Measurements from ENCODE around the gene FGD6. TPM values are rescaled to one million over a fixed set of nuclear protein-coding genes. Genes with fewer than 3 reads are reported as not detected.
"Not testable (repeated sequence)": the region's sequence is repeated elsewhere in the genome, so short reads cannot be mapped to it uniquely, and the experiment has no call there.

The FGD6 gene
- total and polyA plus RNA-seq, 7 donors, result 4.2 to 56.6 (median 40.2) TPM

DNA sequence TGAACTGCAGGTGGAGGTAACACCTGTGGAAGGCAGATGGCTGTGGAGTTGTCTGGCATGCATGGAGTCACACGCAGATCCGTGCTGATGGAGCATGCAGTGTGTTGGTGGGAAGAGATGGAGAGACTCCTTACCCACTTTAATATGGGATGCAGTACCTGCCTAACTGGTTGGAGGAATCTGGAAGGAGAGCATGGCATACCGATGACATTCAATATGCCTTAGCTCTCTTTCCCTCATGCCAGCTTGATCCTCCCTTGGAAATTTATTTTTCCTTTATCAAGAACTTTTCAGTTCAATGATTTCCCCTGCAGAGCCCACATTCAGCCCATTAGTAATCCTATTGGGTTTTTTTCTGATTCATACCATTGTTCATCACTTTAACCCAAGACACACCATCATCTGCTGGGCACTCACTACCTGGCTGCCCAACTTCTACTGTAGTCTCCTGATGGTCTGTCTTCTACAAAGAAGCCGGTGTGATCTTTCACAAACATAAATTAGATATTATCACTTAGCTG lies 117.9 kb downstream of the FGD6 start:
- intact Hi-C loops (cut with DNase I), result no loop called here
- Histone ChIP-seq H3K4me3 (no peak overlapping the region), H3K9me3 (no peaks in the 10 kb centered on the region), H3K27me3 (no peaks in the 10 kb centered on the region), H3K4me1 (peaks cover 0 to 24% (median 15%) of the 10 kb centered on the region in 4 donors), H3K36me3 (peaks cover 0 to 36% (median 3%) of the 10 kb centered on the region in 4 donors), H3K27ac (no peak overlapping the region)
- no peak for DNase-seq
- WGBS, 2 donors, result 98 to 100% methylated on average over 4 of the region's 4 CpGs
- TF ChIP-seq EP300 (IDR thresholded peaks at IDR 0.05) (no peak), POLR2AphosphoS5 (IDR thresholded peaks at IDR 0.05) (no peak), POLR2A (IDR thresholded peaks at IDR 0.05) (no peak)
- TF ChIP-seq, protein P1, sequence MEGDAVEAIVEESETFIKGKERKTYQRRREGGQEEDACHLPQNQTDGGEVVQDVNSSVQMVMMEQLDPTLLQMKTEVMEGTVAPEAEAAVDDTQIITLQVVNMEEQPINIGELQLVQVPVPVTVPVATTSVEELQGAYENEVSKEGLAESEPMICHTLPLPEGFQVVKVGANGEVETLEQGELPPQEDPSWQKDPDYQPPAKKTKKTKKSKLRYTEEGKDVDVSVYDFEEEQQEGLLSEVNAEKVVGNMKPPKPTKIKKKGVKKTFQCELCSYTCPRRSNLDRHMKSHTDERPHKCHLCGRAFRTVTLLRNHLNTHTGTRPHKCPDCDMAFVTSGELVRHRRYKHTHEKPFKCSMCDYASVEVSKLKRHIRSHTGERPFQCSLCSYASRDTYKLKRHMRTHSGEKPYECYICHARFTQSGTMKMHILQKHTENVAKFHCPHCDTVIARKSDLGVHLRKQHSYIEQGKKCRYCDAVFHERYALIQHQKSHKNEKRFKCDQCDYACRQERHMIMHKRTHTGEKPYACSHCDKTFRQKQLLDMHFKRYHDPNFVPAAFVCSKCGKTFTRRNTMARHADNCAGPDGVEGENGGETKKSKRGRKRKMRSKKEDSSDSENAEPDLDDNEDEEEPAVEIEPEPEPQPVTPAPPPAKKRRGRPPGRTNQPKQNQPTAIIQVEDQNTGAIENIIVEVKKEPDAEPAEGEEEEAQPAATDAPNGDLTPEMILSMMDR (IDR thresholded peaks at IDR 0.05), result no peak

DNA sequence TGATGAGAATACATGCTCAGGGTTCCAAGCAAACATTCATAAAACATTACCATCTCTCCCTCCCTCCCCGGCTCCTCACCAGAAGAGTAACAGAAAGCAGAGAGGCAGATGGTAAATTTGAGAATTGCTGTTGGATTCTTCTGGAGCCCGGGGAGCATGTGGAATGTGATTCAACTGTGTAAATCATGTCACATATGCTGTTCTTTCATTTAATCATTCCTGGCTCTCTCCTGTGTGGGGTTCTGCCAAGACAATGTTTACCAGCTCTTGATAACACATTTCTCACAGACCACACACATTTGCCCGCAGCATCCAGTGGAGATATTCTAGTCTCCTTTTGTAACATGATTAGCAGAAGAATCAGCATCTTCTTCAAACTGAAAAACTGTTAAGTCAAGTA lies 120.4 kb downstream of the FGD6 start:
- no peak for DNase-seq
- Histone ChIP-seq H3K4me1 (peaks cover 0 to 24% (median 15%) of the 10 kb centered on the region in 4 donors), H3K36me3 (peaks cover 0 to 40% (median 10%) of the 10 kb centered on the region in 4 donors), H3K27ac (peak overlapping the region in 3 of 4 donors; percentile 62), H3K27me3 (no peaks in the 10 kb centered on the region), H3K4me3 (no peak overlapping the region), H3K9me3 (no peaks in the 10 kb centered on the region)
- TF ChIP-seq, protein P1 (IDR thresholded peaks at IDR 0.05), result no peak
- peak in 3 of 4 donors; percentile 67 to 83 (median 81) for TF ChIP-seq POLR2AphosphoS5 (IDR thresholded peaks at IDR 0.05)
- TF ChIP-seq EP300 (IDR thresholded peaks at IDR 0.05), result peak in 1 of 4 donors; percentile 10
- TF ChIP-seq POLR2A (IDR thresholded peaks at IDR 0.05), result no peak
- intact Hi-C loops (cut with DNase I), result no loop called here
- 19 to 50% methylated on average over 3 of the region's 3 CpGs for WGBS, 2 donors

DNA sequence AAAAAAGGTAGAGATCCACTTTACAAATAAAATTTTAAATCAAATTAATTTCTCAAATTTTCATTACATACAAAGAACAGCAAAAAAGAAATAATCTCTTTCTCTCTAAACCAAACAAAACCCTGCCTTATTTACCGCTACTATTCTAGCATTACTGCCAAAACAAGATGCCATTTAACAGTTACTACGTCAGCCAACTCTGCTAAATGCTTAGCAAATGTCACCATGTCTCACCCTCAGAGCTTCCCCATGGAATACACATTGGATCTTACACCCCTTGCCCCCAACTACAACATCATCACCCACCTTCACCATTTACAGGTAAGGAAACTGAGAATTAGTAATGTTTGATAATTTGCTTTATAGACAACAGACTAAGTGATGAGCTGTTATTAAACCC lies 120.9 kb downstream of the FGD6 start:
- Histone ChIP-seq H3K27me3 (no peaks in the 10 kb centered on the region), H3K36me3 (peaks cover 0 to 44% (median 14%) of the 10 kb centered on the region in 4 donors), H3K4me1 (peaks cover 0 to 24% (median 15%) of the 10 kb centered on the region in 4 donors), H3K4me3 (no peak overlapping the region), H3K27ac (peak overlapping the region in 3 of 4 donors; percentile 62), H3K9me3 (no peaks in the 10 kb centered on the region)
- DNase-seq, result no peak
- TF ChIP-seq, protein P1 (IDR thresholded peaks at IDR 0.05), result no peak
- TF ChIP-seq POLR2AphosphoS5 (IDR thresholded peaks at IDR 0.05) (no peak), EP300 (IDR thresholded peaks at IDR 0.05) (no peak), POLR2A (IDR thresholded peaks at IDR 0.05) (no peak)
- intact Hi-C loops (cut with DNase I), result no loop called here
- 66 to 76% methylated on average over 2 of the region's 2 CpGs for WGBS, 2 donors

DNA sequence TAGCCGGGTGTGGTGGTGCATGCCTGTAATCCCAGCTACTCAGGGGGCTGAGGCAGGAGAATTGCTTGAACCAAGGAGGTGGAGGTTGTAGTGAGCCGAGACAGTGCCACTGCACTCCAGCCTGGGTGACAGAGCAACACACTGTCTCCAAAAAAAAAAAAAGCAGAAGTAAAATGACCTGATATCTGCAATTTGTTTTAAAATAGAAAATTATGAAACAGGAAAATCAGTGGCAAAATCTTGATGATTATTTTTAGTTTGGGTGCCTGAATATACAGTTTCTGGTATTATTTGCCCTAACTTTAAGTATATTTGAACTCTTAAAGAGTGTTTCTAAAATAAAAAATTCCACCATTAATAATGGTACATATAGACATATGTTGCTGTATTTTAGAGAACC lies 121.4 kb downstream of the FGD6 start:
- peaks cover 0 to 24% (median 15%) of the 10 kb centered on the region in 4 donors for H3K4me1 ChIP-seq
- H3K4me3 ChIP-seq; intact Hi-C loops (cut with DNase I); H3K27me3 ChIP-seq; H3K9me3 ChIP-seq; DNase-seq: not testable (repeated sequence)
- peak overlapping the region in 2 of 4 donors; percentile 62 for H3K27ac ChIP-seq
- H3K36me3 ChIP-seq, result peaks cover 0 to 46% (median 15%) of the 10 kb centered on the region in 4 donors
- 90 to 94% methylated on average over 2 of the region's 2 CpGs for WGBS, 2 donors

DNA sequence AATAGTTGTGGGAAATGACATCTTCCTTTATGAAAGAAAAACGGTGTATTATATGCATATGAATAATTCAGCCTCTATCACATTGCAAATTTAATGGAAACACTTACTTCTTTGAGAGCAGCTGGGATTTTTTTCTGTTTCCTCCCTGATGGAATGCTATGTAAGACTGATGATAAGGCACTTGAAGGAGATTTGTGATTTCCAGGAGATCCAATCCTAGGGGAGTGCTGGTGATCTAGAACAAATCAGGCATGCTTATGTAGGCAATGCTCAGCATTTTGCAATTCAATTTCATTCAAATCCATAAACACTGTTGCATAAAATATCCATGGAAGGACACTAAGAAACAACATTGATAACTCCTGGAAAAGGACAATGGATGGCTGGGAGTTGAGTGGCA lies 127.8 kb downstream of the FGD6 start:
- H3K9me3 ChIP-seq, result no peaks in the 10 kb centered on the region
- no peak overlapping the region for H3K4me3 ChIP-seq
- peaks cover 0 to 5% (median 3%) of the 10 kb centered on the region in 4 donors for H3K4me1 ChIP-seq
- no peak overlapping the region for H3K27ac ChIP-seq
- peaks cover 0 to 59% (median 16%) of the 10 kb centered on the region in 4 donors for H3K36me3 ChIP-seq
- H3K27me3 ChIP-seq, result no peaks in the 10 kb centered on the region
- no peak for DNase-seq
- WGBS, 2 donors, result 82 to 91% methylated on average over 1 of the region's 1 CpG
- intact Hi-C loops (cut with DNase I), result no loop called here
- TF ChIP-seq EP300 (IDR thresholded peaks at IDR 0.05), result no peak
- no peak for TF ChIP-seq POLR2A (IDR thresholded peaks at IDR 0.05)
- TF ChIP-seq POLR2AphosphoS5 (IDR thresholded peaks at IDR 0.05), result no peak
- TF ChIP-seq, protein P1 (IDR thresholded peaks at IDR 0.05), result no peak

All from sigmoid colon (tissue), 7 donors.